Measurements from ENCODE around the gene TXLNA.

DNA sequence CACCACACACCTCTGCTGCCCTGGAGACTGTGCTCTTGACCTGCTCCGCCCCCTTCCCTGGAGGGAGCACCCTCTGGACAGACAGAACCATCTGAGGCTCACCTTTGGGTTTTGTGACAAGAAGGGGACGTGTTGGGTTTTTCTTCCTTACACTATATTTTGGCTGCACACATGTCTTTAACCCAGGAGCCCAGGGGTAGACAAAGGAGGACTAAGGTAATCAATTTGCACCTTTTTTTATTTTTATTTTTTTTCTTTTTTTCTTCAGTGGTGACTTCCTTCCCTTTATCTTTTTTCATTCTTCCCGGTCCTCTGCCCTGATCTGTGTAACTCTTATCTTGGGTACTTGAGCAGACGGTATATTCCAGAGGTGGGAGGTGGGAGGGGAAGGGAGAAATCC, 8.5 kb upstream of the TXLNA start:
- TF ChIP-seq, protein P1, sequence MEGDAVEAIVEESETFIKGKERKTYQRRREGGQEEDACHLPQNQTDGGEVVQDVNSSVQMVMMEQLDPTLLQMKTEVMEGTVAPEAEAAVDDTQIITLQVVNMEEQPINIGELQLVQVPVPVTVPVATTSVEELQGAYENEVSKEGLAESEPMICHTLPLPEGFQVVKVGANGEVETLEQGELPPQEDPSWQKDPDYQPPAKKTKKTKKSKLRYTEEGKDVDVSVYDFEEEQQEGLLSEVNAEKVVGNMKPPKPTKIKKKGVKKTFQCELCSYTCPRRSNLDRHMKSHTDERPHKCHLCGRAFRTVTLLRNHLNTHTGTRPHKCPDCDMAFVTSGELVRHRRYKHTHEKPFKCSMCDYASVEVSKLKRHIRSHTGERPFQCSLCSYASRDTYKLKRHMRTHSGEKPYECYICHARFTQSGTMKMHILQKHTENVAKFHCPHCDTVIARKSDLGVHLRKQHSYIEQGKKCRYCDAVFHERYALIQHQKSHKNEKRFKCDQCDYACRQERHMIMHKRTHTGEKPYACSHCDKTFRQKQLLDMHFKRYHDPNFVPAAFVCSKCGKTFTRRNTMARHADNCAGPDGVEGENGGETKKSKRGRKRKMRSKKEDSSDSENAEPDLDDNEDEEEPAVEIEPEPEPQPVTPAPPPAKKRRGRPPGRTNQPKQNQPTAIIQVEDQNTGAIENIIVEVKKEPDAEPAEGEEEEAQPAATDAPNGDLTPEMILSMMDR (IDR thresholded peaks at IDR 0.05), result no peak
- no peak for TF ChIP-seq EZH2phosphoT487 (IDR thresholded peaks at IDR 0.05)
